Measurements from ENCODE around the gene KCNJ3.

DNA sequence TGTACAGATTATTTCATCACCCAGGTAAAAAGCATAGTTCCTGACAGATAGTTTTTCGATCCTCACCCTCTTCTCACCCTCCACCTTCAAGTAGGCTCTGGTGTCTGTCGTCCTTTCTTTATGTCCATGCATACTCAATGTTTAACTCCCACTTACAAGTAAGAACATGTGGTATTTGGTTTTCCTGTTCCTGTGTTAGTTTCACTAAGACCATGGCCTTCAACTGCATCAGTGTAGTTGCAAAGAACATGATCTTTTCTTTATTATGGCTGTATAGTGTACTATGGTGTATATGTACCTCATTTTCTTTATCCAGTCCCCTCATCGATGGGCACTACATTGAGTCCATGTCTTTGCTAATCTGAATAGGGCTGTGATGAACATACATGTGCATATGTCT lies 184.2 kb downstream of the KCNJ3 start:
- TF ChIP-seq, protein P1, sequence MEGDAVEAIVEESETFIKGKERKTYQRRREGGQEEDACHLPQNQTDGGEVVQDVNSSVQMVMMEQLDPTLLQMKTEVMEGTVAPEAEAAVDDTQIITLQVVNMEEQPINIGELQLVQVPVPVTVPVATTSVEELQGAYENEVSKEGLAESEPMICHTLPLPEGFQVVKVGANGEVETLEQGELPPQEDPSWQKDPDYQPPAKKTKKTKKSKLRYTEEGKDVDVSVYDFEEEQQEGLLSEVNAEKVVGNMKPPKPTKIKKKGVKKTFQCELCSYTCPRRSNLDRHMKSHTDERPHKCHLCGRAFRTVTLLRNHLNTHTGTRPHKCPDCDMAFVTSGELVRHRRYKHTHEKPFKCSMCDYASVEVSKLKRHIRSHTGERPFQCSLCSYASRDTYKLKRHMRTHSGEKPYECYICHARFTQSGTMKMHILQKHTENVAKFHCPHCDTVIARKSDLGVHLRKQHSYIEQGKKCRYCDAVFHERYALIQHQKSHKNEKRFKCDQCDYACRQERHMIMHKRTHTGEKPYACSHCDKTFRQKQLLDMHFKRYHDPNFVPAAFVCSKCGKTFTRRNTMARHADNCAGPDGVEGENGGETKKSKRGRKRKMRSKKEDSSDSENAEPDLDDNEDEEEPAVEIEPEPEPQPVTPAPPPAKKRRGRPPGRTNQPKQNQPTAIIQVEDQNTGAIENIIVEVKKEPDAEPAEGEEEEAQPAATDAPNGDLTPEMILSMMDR (IDR thresholded peaks at IDR 0.05) = no peak
- TF ChIP-seq POLR2AphosphoS5 (IDR thresholded peaks at IDR 0.05; ENCODE audit: insufficient read depth in 1 of 2, low read depth in 1 of 2) = no peak

Data from vagina (tissue), 2 donors.